Neuron (in vitro differentiated cells): ENCODE results near the gene MYO18A.

Source experiments
- H2AFZ ChIP-seq: one replicate; pipeline ENCODE4 v1.6.1; 2013; ENCODE audit warnings: low read depth, mild to moderate bottlenecking, inconsistent platforms, low read length, moderate library complexity
- H3K27me3 ChIP-seq: one replicate; pipeline ENCODE4 v1.6.1; 2013; ENCODE audit warnings: low read length; ENCODE audit not compliant: insufficient read depth
- H3K36me3 ChIP-seq: one replicate; pipeline ENCODE4 v1.6.1; 2013; ENCODE audit warnings: low read length; ENCODE audit not compliant: insufficient read depth
- H3K4me1 ChIP-seq: one replicate; pipeline ENCODE4 v1.6.1; 2013; ENCODE audit warnings: low read length; ENCODE audit not compliant: insufficient read depth
- H3K4me3 ChIP-seq: 2 replicates; pipeline ENCODE4 v1.5.1; 2013; ENCODE audit warnings: mild to moderate bottlenecking, low read length, moderate library complexity
- H3K9me3 ChIP-seq: one replicate; pipeline ENCODE4 v1.6.1; 2013; ENCODE audit warnings: low read length

Gene MYO18A

DNA sequence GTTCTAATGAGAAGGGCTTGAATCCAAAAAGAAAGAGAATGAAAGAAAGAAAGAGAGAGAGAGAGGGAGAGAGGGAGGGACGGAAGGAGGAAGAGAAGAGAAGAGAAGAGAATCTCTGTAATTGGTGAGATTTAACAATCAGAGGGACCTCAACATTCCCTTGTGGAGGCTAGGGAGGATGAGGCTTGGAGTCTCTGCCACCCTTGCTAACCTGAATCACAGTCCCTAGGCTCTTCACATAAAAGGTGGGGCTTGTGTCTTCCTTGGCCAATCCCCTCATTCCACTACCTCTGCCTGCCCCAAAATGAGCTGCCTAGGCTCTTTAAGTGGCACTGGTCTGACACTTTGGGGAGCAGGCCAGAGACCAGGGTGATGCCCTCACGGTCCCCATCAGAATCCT lies 107.2 kb downstream of the MYO18A start:
- H3K4me3 ChIP-seq, result no peak overlapping the region
- no peak overlapping the region for H2AFZ ChIP-seq
- H3K36me3 ChIP-seq, result no peaks in the 10 kb centered on the region
- H3K4me1 ChIP-seq, result peaks cover 2% of the 10 kb centered on the region
- peaks cover 2% of the 10 kb centered on the region for H3K9me3 ChIP-seq
- H3K27me3 ChIP-seq, result no peaks in the 10 kb centered on the region

DNA sequence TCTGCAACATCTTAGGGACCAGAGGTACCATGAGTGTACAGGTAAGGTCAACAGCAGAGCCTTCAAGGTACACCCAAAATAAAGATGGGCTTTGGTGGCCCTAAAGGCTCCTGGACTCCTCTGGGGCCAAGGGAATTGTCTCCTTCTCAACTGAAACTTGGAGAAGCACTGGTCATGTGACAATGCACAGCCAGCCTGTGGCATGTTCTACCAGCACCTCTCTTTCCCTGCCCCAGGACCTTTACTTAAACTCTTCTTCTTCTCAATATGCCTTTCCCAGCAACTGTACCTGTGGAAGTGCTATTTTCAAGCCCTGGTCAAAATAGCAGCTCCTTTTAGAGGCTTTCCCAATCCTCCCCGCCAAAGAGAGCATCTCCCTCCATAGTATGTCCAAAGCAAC lies 108.9 kb downstream of the MYO18A start:
- no peak overlapping the region for H2AFZ ChIP-seq
- no peaks in the 10 kb centered on the region for H3K36me3 ChIP-seq
- no peaks in the 10 kb centered on the region for H3K27me3 ChIP-seq
- peaks cover 2% of the 10 kb centered on the region for H3K4me1 ChIP-seq
- peaks cover 2% of the 10 kb centered on the region for H3K9me3 ChIP-seq
- no peak overlapping the region for H3K4me3 ChIP-seq

GRCh38 chr17:29070781-29071180 lies 109.4 kb downstream of the MYO18A start:
- H3K4me1 ChIP-seq, result peaks cover 2% of the 10 kb centered on the region
- no peaks in the 10 kb centered on the region for H3K27me3 ChIP-seq
- no peaks in the 10 kb centered on the region for H3K36me3 ChIP-seq
- H3K4me3 ChIP-seq, result no peak overlapping the region
- H2AFZ ChIP-seq, result no peak overlapping the region
- H3K9me3 ChIP-seq, result peaks cover 2% of the 10 kb centered on the region

DNA sequence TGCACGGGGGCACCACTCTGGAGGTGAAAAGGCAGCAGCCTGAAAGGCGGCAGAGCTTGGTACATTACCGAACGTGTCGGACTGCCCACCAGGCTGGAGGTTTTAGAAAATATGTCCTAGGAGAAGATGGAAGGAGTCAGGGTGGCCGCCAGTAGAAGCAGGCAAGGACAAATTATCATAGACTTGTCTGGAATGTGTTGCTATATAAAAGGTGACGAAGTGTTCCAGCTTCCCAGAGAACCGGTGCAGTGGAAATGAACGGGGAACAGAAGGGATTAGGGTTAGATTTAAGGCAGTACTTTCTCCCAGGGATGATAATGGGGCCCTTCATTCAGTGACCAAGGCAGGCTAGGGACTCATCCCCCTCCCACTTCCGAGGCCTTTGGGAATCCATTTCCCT lies 109.9 kb downstream of the MYO18A start:
- Histone ChIP-seq H3K4me3 (no peak overlapping the region), H3K27me3 (no peaks in the 10 kb centered on the region), H3K4me1 (peaks cover 2% of the 10 kb centered on the region)

GRCh38 chr17:29069526-29070041 lies 110.6 kb downstream of the MYO18A start:
- H3K4me3 ChIP-seq, result no peak overlapping the region
- H3K36me3 ChIP-seq, result no peaks in the 10 kb centered on the region
- H2AFZ ChIP-seq, result no peak overlapping the region
- H3K4me1 ChIP-seq, result peaks cover 2% of the 10 kb centered on the region
- H3K27me3 ChIP-seq, result no peaks in the 10 kb centered on the region
- peaks cover 1% of the 10 kb centered on the region for H3K9me3 ChIP-seq

More for the DNA sequence above, 109.9 kb downstream of the MYO18A start:
- no peaks in the 10 kb centered on the region for H3K36me3 ChIP-seq
- peaks cover 2% of the 10 kb centered on the region for H3K9me3 ChIP-seq
- no peak overlapping the region for H2AFZ ChIP-seq

DNA sequence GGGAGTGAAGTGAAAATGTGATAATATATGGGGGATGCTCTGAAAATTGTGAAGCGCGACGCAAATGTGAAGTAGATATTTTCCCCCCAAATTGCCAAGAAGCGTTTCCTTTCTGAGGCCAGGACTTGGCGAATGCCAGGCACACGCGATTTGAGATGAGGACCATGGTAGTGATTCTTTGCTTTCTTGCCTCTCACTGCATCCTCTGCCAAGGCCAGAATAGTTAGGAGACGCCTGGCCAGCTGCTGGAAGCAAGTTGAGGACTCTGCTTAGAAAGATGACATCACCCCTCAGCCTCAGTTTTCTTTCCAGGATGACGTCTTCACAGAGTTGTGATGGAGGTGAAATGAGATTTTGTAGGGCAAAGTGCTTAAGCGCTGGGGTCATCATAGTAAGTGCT lies 111.4 kb downstream of the MYO18A start:
- H3K4me1 ChIP-seq, result peaks cover 2% of the 10 kb centered on the region
- no peaks in the 10 kb centered on the region for H3K36me3 ChIP-seq
- no peaks in the 10 kb centered on the region for H3K9me3 ChIP-seq
- H3K4me3 ChIP-seq, result no peak overlapping the region
- H3K27me3 ChIP-seq, result no peaks in the 10 kb centered on the region
- H2AFZ ChIP-seq, result no peak overlapping the region

- Histone ChIP-seq H3K9me3 (no peaks in the 10 kb centered on the region), H2AFZ (no peak overlapping the region), H3K36me3 (no peaks in the 10 kb centered on the region), H3K4me3 (no peak overlapping the region), H3K4me1 (peaks cover 2% of the 10 kb centered on the region), H3K27me3 (no peaks in the 10 kb centered on the region)
Observed at GRCh38 chr17:29066606-29067005, 113.6 kb downstream of the MYO18A start.

- Histone ChIP-seq H3K4me3 (no peak overlapping the region), H3K27me3 (no peaks in the 10 kb centered on the region), H3K9me3 (no peaks in the 10 kb centered on the region), H3K36me3 (no peaks in the 10 kb centered on the region), H3K4me1 (peaks cover 6% of the 10 kb centered on the region), H2AFZ (no peak overlapping the region)
Observed at GRCh38 chr17:29066047-29066446, 114.2 kb downstream of the MYO18A start.

GRCh38 chr17:29063992-29064391 lies 116.2 kb downstream of the MYO18A start:
- Histone ChIP-seq H3K4me1 (peaks cover 16% of the 10 kb centered on the region), H3K27me3 (no peaks in the 10 kb centered on the region), H3K4me3 (no peak overlapping the region), H3K9me3 (no peaks in the 10 kb centered on the region), H2AFZ (no peak overlapping the region), H3K36me3 (no peaks in the 10 kb centered on the region)

- H3K4me3 ChIP-seq, result no peak overlapping the region
- H3K36me3 ChIP-seq, result no peaks in the 10 kb centered on the region
- no peaks in the 10 kb centered on the region for H3K27me3 ChIP-seq
- H3K4me1 ChIP-seq, result peaks cover 16% of the 10 kb centered on the region
- no peak overlapping the region for H2AFZ ChIP-seq
- no peaks in the 10 kb centered on the region for H3K9me3 ChIP-seq
Observed at GRCh38 chr17:29062215-29062614, 118.0 kb downstream of the MYO18A start.

DNA sequence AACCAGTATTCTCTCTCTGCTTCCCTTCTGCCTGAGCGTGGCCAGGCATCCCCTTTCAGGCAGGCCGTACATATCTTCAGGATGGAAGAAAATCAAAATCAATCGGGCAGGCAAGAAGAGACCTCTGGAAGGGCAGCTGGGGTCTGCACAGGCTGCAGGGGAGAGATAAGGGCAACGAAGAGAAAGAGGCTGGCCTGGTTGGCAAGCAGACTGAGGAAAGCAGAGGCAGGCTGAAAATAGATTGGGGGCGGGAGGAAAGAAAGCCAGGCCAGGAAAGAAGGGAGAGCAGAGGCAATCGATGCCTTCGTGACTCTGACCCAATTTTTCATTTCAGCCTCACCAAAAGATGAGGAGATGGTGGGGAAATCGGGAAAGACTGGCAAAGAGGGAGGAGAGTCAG lies 119.2 kb downstream of the MYO18A start:
- Histone ChIP-seq H3K9me3 (no peaks in the 10 kb centered on the region), H2AFZ (no peak overlapping the region), H3K4me3 (no peak overlapping the region), H3K36me3 (no peaks in the 10 kb centered on the region), H3K27me3 (no peaks in the 10 kb centered on the region), H3K4me1 (peaks cover 16% of the 10 kb centered on the region)

DNA sequence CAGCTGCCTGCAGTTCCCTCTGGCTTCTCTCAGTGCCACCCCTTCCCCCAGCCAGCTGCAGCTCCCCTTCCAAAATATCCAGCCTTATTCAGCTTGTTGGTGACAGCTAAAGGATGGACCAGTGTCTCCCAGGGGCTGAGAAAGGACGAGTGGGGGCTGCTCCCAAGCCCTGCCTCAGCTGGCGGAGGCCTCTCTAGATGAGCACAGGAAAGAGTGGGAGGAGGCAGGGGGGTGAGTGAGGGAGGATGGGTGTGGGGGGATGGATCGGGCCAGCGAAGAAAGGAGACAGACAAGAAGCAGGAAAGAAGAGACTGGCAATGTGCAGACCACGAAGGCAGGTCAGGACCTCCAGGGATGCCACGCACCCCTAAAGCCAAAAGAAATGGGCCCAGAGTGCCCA lies 119.7 kb downstream of the MYO18A start:
- Histone ChIP-seq H3K9me3 (no peaks in the 10 kb centered on the region), H2AFZ (no peak overlapping the region), H3K36me3 (no peaks in the 10 kb centered on the region), H3K4me1 (peaks cover 17% of the 10 kb centered on the region), H3K4me3 (no peak overlapping the region), H3K27me3 (no peaks in the 10 kb centered on the region)

- Histone ChIP-seq H3K36me3 (no peaks in the 10 kb centered on the region), H3K4me1 (peaks cover 28% of the 10 kb centered on the region), H3K27me3 (no peaks in the 10 kb centered on the region), H3K9me3 (no peaks in the 10 kb centered on the region), H3K4me3 (no peak overlapping the region), H2AFZ (no peak overlapping the region)
Observed at GRCh38 chr17:29059281-29059680, 120.9 kb downstream of the MYO18A start.

DNA sequence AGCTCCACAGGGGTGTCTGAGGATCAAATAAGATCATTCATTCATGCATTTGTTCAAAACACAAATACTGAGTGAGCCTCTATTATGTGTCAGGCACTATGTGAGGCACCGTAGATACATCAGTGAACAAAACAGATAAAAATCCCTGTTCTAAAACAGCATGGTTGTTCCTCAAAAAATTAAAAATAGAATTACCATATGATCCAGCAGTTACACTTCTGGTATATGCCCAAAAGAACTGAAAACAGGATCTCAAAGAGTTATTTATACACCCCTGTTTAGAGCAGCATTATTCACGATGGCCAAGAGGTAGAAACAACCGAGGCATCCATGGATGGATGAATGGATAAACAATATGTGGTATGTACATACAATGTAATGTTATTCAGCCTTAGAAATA lies 121.8 kb downstream of the MYO18A start:
- H3K36me3 ChIP-seq, result no peaks in the 10 kb centered on the region
- H2AFZ ChIP-seq, result no peak overlapping the region
- H3K4me1 ChIP-seq, result peaks cover 28% of the 10 kb centered on the region
- no peaks in the 10 kb centered on the region for H3K9me3 ChIP-seq
- no peak overlapping the region for H3K4me3 ChIP-seq
- no peaks in the 10 kb centered on the region for H3K27me3 ChIP-seq
